KMS-11 (cell line): ENCODE data around the gene NKAIN2.

ENCODE experiments used
- H2AFZ ChIP-seq: fragments of 200-600 bp; sonication (generic); 2 replicates; pipeline ENCODE4 v1.6.1; 2016; ENCODE audit warnings: antibody characterized with exemption, mixed run types, low read depth
- H3K27ac ChIP-seq: fragments of 200-600 bp; sonication (generic); 2 replicates; pipeline ENCODE4 v1.6.1; 2016; ENCODE audit warnings: mild to moderate bottlenecking, mixed run types
- H3K27me3 ChIP-seq: fragments of 200-600 bp; sonication (generic); 2 replicates; pipeline ENCODE4 v1.6.1; 2017; ENCODE audit warnings: mild to moderate bottlenecking, low read depth, mixed run types, moderate library complexity; ENCODE audit not compliant: insufficient read depth
- H3K36me3 ChIP-seq: fragments of 200-600 bp; sonication (generic); 2 replicates; pipeline ENCODE4 v1.6.1; 2017; ENCODE audit warnings: mild to moderate bottlenecking, mixed run types; ENCODE audit not compliant: insufficient read depth
- H3K4me1 ChIP-seq: fragments of 200-600 bp; sonication (generic); 2 replicates; pipeline ENCODE4 v1.6.1; 2016; ENCODE audit warnings: mild to moderate bottlenecking, low read depth, mixed run types; ENCODE audit not compliant: poor library complexity, severe bottlenecking
- H3K4me2 ChIP-seq: fragments of 200-600 bp; sonication (generic); 2 replicates; pipeline ENCODE4 v1.7.0; 2016; ENCODE audit warnings: mild to moderate bottlenecking, mixed run types
- H3K4me3 ChIP-seq: fragments of 200-600 bp; sonication (generic); IDR thresholded peaks from 2 replicates; pipeline ENCODE4 v1.6.1; 2017; ENCODE audit warnings: low read depth, low read length, mixed read lengths; ENCODE audit not compliant: insufficient read depth
- H3K79me2 ChIP-seq: fragments of 200-600 bp; sonication (generic); 2 replicates; pipeline ENCODE4 v1.6.1; 2016; ENCODE audit warnings: low read depth, mixed run types; ENCODE audit not compliant: insufficient read depth
- H3K9ac ChIP-seq: fragments of 200-600 bp; sonication (generic); 2 replicates; pipeline ENCODE4 v1.6.1; 2016; ENCODE audit warnings: mild to moderate bottlenecking, mixed run types
- H4K20me1 ChIP-seq: fragments of 200-600 bp; sonication (generic); 2 replicates; pipeline ENCODE4 v1.6.1; 2016; ENCODE audit warnings: mild to moderate bottlenecking, mixed run types; ENCODE audit not compliant: insufficient read depth
- CTCF ChIP-seq: fragments of 200-600 bp; sonication (generic); conservative IDR thresholded peaks from 2 replicates; pipeline ENCODE4 v1.6.1; 2017; ENCODE audit warnings: low read depth, mild to moderate bottlenecking, antibody characterized with exemption, low read length, moderate library complexity, mixed read lengths

The NKAIN2 gene

GRCh38 chr6:124780623-124781022, 977.0 kb downstream of the NKAIN2 start:
- H3K4me3 ChIP-seq = no peak overlapping the region
- H3K27me3 ChIP-seq = no peaks in the 10 kb centered on the region
- H3K4me2 ChIP-seq = no peak overlapping the region
- no peak overlapping the region for H2AFZ ChIP-seq
- H3K9ac ChIP-seq = no peak overlapping the region
- no peaks in the 10 kb centered on the region for H3K4me1 ChIP-seq
- H3K36me3 ChIP-seq = no peaks in the 10 kb centered on the region
- H4K20me1 ChIP-seq = no peaks in the 10 kb centered on the region
- no peak for TF ChIP-seq CTCF
- H3K79me2 ChIP-seq = no peaks in the 10 kb centered on the region
- no peak overlapping the region for H3K27ac ChIP-seq

GRCh38 chr6:124783344-124783743, 979.7 kb downstream of the NKAIN2 start:
- Histone ChIP-seq H2AFZ (no peak overlapping the region), H4K20me1 (no peaks in the 10 kb centered on the region)

GRCh38 chr6:124791156-124791555, 987.5 kb downstream of the NKAIN2 start:
- no peaks in the 10 kb centered on the region for H3K36me3 ChIP-seq
- H4K20me1 ChIP-seq = no peaks in the 10 kb centered on the region
- H3K4me2 ChIP-seq = no peak overlapping the region
- no peak overlapping the region for H2AFZ ChIP-seq
- H3K4me3 ChIP-seq = no peak overlapping the region
- no peaks in the 10 kb centered on the region for H3K27me3 ChIP-seq
- H3K27ac ChIP-seq = no peak overlapping the region
- no peaks in the 10 kb centered on the region for H3K79me2 ChIP-seq
- H3K9ac ChIP-seq = no peak overlapping the region
- no peak for TF ChIP-seq CTCF
- H3K4me1 ChIP-seq = no peaks in the 10 kb centered on the region

More at GRCh38 chr6:124783344-124783743, 979.7 kb downstream of the NKAIN2 start:
- H3K4me1 ChIP-seq = no peaks in the 10 kb centered on the region
- H3K27me3 ChIP-seq = no peaks in the 10 kb centered on the region
- no peaks in the 10 kb centered on the region for H3K36me3 ChIP-seq
- no peak overlapping the region for H3K4me2 ChIP-seq
- H3K9ac ChIP-seq = no peak overlapping the region
- no peak for TF ChIP-seq CTCF
- H3K27ac ChIP-seq = no peak overlapping the region
- H3K4me3 ChIP-seq = no peak overlapping the region
- no peaks in the 10 kb centered on the region for H3K79me2 ChIP-seq

GRCh38 chr6:124792386-124792785, 988.7 kb downstream of the NKAIN2 start:
- Histone ChIP-seq H3K4me2 (no peak overlapping the region), H3K4me3 (no peak overlapping the region), H3K27me3 (no peaks in the 10 kb centered on the region), H3K79me2 (no peaks in the 10 kb centered on the region), H3K36me3 (no peaks in the 10 kb centered on the region), H2AFZ (no peak overlapping the region), H3K27ac (no peak overlapping the region), H3K4me1 (no peaks in the 10 kb centered on the region), H4K20me1 (no peaks in the 10 kb centered on the region), H3K9ac (no peak overlapping the region)
- TF ChIP-seq CTCF = no peak
